Esophagus muscularis mucosa (tissue), 3 donors: ENCODE data around the gene UBE2J1.

Source experiments
- POLR2A ChIP-seq: fragments of 450-650 bp; IDR thresholded peaks from one replicate; pipeline ENCODE4 v1.6.1; 2017; ENCODE audit warnings: antibody characterized with exemption, moderate library complexity, mild to moderate bottlenecking, low read depth
- TF ChIP-seq, protein P1 (sequence below), 3 experiments: fragments of 200-600 bp in 2 of 3; fragments of 450-650 bp in 1 of 3; sonication (generic) in 2 of 3; IDR thresholded peaks; one replicate each; pipeline ENCODE4 v1.5.1; 2017 to 2019; ENCODE audit warnings: antibody characterized with exemption in 3 of 3, mild to moderate bottlenecking in 2 of 3, moderate library complexity in 1 of 3

DNA sequence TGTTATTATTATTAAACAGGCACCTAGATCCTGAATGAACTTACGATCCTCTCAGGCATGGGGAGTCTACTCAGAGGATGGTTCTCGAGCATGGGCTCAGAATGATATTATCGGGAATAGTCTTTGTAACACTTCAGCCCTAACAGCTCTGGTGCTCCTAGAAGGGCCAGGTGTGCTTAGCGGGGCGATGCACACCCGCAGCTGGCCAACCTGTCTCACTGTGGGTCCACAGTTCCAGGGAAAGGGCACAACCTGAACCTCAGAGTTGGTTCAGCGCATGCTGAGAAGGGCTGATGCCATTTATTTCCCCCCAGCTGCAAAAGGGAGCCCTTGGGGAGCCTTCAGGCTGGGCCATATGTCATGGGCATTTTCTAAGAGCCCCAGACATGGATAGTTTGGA lies 33.3 kb upstream of the UBE2J1 start:
- TF ChIP-seq POLR2A, result no peak
- TF ChIP-seq, protein P1, sequence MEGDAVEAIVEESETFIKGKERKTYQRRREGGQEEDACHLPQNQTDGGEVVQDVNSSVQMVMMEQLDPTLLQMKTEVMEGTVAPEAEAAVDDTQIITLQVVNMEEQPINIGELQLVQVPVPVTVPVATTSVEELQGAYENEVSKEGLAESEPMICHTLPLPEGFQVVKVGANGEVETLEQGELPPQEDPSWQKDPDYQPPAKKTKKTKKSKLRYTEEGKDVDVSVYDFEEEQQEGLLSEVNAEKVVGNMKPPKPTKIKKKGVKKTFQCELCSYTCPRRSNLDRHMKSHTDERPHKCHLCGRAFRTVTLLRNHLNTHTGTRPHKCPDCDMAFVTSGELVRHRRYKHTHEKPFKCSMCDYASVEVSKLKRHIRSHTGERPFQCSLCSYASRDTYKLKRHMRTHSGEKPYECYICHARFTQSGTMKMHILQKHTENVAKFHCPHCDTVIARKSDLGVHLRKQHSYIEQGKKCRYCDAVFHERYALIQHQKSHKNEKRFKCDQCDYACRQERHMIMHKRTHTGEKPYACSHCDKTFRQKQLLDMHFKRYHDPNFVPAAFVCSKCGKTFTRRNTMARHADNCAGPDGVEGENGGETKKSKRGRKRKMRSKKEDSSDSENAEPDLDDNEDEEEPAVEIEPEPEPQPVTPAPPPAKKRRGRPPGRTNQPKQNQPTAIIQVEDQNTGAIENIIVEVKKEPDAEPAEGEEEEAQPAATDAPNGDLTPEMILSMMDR (IDR thresholded peaks at IDR 0.05), result no peak
